GM12878 (cell line): Measurements from ENCODE around the gene RPAP3. TPM values are rescaled to one million over a fixed set of nuclear protein-coding genes. Genes with fewer than 3 reads are reported as not detected.
A peak's percentile ranks its signal among the peaks of the same experiment; 100 is the strongest.

Source experiments
- CHD1 ChIP-seq: IDR thresholded peaks from 2 replicates; pipeline ENCODE4 v1.6.1; 2012; ENCODE audit warnings: low read depth, low read length, improper control_type of control experiment
- EP300 ChIP-seq, 2 experiments: fragments of 150-350 bp in 1 of 2; IDR thresholded peaks; 2 replicates each; pipeline ENCODE4 v1.6.1; 2011 to 2012; ENCODE audit warnings: low read depth in 2 of 2, low read length in 2 of 2, borderline replicate concordance in 1 of 2, improper control_type of control experiment in 1 of 2, inconsistent platforms in 1 of 2; ENCODE audit not compliant: control insufficient read depth in 1 of 2
- EZH2 ChIP-seq: IDR thresholded peaks from 2 replicates; pipeline ENCODE4 v1.6.1; 2012; ENCODE audit warnings: low read depth, mild to moderate bottlenecking, control low read depth, inconsistent platforms, low read length, borderline replicate concordance; ENCODE audit not compliant: control insufficient read depth
- HDAC6 ChIP-seq: fragments of 200-600 bp; sonication (generic); IDR thresholded peaks from one replicate; pipeline ENCODE4 v1.8.0; 2017; ENCODE audit warnings: antibody characterized with exemption; ENCODE audit not compliant: unreplicated experiment
- HDGF ChIP-seq: fragments of 450-650 bp; IDR thresholded peaks from 2 replicates; pipeline ENCODE4 v1.6.1; 2016; ENCODE audit warnings: antibody characterized with exemption
- PAX5 ChIP-seq: IDR thresholded peaks from 2 replicates; pipeline ENCODE4 v1.6.1; 2011; ENCODE audit warnings: low read depth, low read length, borderline replicate concordance
- RBBP5 ChIP-seq: fragments of 200-600 bp; sonication (generic); conservative IDR thresholded peaks from 2 replicates; pipeline ENCODE4 v1.6.1; 2016
- SIX5 ChIP-seq: IDR thresholded peaks from 2 replicates; pipeline ENCODE4 v1.6.1; 2011; ENCODE audit warnings: mild to moderate bottlenecking, low read depth, low read length, moderate library complexity; ENCODE audit not compliant: severe bottlenecking
- TCF3 ChIP-seq: IDR thresholded peaks from 2 replicates; pipeline ENCODE4 v1.6.1; 2012; ENCODE audit warnings: low read depth, mild to moderate bottlenecking, low read length, borderline replicate concordance; ENCODE audit not compliant: insufficient read depth
- ZNF384 ChIP-seq: IDR thresholded peaks from 2 replicates; pipeline ENCODE4 v1.6.1; 2012; ENCODE audit warnings: low read depth, mild to moderate bottlenecking, low read length, improper control_type of control experiment, borderline replicate concordance
- ZZZ3 ChIP-seq: IDR thresholded peaks from 2 replicates; pipeline ENCODE4 v1.6.1; 2011; ENCODE audit warnings: low read depth; ENCODE audit not compliant: control insufficient read depth, insufficient read length
- polyA plus RNA-seq, 11 experiments: library from polyadenylated mRNA; depleted of rRNA in 4 of 11; unstranded in 6 of 11; stranded (reverse) in 5 of 11; fragments of >200 nt; fragmentation: Nextera tagmentation in 4 of 11; fragmentation: Illumina TruSeq in 1 of 11; extraction: Ambion mirVana in 4 of 11; extraction: Trizol in 1 of 11; gene quantifications; 1 replicate in 1 of 11; 2 replicates in 10 of 11; pipeline versions ENCODE4 v1.2.1 to v1.2.3, GENCODE V29; 2011 to 2016; ENCODE audit warnings: inconsistent platforms in 2 of 11, missing spikeins in 2 of 11, low read depth in 1 of 11
- total RNA-seq, 4 experiments: library from RNA; depleted of rRNA in 3 of 4; stranded (reverse); fragments of >200 nt in 3 of 4; fragmentation: Illumina TruSeq in 1 of 4; extraction: Trizol in 1 of 4; gene quantifications; 2 replicates each; pipeline versions ENCODE4 v1.2.1 to v1.2.3, GENCODE V29; 2013 to 2021
- TF ChIP-seq, protein P1 (sequence below): fragments of 450-650 bp; IDR thresholded peaks from 2 replicates; pipeline ENCODE4 v1.6.1; 2017; ENCODE audit warnings: mild to moderate bottlenecking, moderate library complexity
- TF ChIP-seq, protein P2 (sequence below): fragments of 450-650 bp; IDR thresholded peaks from 2 replicates; pipeline ENCODE4 v1.6.1; 2014; ENCODE audit warnings: mild to moderate bottlenecking
- TF ChIP-seq, protein P3 (sequence below): fragments of 150-350 bp; IDR thresholded peaks from 2 replicates; pipeline ENCODE4 v1.6.1; 2014; ENCODE audit warnings: mild to moderate bottlenecking, low read depth, low read length
- TF ChIP-seq, protein P4 (sequence below): IDR thresholded peaks from 2 replicates; pipeline ENCODE4 v1.6.1; 2011; ENCODE audit warnings: low read depth, mild to moderate bottlenecking, low read length, moderate library complexity, borderline replicate concordance; ENCODE audit errors: extremely low read depth
- TF ChIP-seq, protein P5 (sequence below): fragments of 150-350 bp; IDR thresholded peaks from 2 replicates; pipeline ENCODE4 v1.6.1; 2016; ENCODE audit warnings: low read depth, low read length

The RPAP3 gene
- total and polyA plus RNA-seq, 10 of the 15 experiments (the other 5 are each of a cell fraction or from before 2014, with no cell fraction given): 14.1 to 50.6 (median 28.4) TPM

DNA sequence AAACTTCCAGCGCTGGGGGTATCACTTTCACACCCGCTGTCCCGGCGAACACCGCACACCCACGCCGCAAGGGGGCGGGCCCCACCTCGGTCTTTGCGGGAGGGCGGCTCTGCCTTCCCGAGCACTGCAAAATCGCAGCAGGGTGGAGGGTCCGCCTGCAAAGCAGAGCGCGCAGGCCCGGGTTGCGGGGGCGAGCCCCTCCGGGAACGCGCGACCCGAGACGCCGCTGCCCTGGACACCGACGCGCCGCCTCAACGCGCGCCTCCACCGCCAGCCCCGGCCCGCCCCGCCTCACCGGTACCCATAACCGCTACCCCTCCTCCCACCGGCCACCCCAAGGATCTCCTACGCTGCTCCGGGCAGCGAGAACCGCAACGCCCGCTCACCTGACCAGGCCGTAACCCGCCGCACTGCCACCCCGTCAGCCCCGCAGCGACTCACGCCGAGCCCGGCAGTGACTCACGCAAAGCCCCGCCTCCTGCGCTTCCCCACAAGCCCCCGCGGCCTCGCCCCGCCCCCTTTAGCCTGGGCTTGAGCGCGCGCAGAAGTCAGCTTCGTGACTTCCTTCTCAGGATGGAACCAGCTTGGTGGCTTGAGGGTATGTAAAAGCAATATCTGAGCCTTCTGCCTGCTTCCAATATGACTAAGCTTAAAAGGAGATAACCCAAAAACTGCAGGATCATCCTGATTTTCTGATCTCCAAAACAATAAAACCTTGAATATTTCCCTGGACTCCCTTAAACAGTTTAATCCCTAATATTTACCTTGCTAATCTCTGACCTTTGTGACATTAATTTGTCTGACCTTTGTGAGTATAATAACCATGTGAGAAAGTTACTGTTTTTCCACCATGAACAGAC is at the start of gene RPAP3 (continued):
- no peak for TF ChIP-seq ZNF384
- no peak for TF ChIP-seq SIX5
- TF ChIP-seq, protein P1, sequence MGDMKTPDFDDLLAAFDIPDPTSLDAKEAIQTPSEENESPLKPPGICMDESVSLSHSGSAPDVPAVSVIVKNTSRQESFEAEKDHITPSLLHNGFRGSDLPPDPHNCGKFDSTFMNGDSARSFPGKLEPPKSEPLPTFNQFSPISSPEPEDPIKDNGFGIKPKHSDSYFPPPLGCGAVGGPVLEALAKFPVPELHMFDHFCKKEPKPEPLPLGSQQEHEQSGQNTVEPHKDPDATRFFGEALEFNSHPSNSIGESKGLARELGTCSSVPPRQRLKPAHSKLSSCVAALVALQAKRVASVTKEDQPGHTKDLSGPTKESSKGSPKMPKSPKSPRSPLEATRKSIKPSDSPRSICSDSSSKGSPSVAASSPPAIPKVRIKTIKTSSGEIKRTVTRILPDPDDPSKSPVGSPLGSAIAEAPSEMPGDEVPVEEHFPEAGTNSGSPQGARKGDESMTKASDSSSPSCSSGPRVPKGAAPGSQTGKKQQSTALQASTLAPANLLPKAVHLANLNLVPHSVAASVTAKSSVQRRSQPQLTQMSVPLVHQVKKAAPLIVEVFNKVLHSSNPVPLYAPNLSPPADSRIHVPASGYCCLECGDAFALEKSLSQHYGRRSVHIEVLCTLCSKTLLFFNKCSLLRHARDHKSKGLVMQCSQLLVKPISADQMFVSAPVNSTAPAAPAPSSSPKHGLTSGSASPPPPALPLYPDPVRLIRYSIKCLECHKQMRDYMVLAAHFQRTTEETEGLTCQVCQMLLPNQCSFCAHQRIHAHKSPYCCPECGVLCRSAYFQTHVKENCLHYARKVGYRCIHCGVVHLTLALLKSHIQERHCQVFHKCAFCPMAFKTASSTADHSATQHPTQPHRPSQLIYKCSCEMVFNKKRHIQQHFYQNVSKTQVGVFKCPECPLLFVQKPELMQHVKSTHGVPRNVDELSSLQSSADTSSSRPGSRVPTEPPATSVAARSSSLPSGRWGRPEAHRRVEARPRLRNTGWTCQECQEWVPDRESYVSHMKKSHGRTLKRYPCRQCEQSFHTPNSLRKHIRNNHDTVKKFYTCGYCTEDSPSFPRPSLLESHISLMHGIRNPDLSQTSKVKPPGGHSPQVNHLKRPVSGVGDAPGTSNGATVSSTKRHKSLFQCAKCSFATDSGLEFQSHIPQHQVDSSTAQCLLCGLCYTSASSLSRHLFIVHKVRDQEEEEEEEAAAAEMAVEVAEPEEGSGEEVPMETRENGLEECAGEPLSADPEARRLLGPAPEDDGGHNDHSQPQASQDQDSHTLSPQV: no peak
- TF ChIP-seq EZH2: no peak
- TF ChIP-seq CHD1: no peak
- TF ChIP-seq HDAC6: no peak
- TF ChIP-seq TCF3: 0 out of 2 replicates have a peak, but pooled peaks have one; percentile 12
- TF ChIP-seq RBBP5: no peak
- no peak for TF ChIP-seq EP300 (IDR thresholded peaks at IDR 0.05; ENCODE audit: borderline replicate concordance in 1 of 2, control insufficient read depth in 1 of 2, low read depth in 2 of 2, low read length in 2 of 2)
- TF ChIP-seq ZZZ3: no peak
- TF ChIP-seq HDGF: peak; percentile 87; the same call in 1 of the 2 replicates
- no peak for TF ChIP-seq PAX5
- TF ChIP-seq, protein P2, sequence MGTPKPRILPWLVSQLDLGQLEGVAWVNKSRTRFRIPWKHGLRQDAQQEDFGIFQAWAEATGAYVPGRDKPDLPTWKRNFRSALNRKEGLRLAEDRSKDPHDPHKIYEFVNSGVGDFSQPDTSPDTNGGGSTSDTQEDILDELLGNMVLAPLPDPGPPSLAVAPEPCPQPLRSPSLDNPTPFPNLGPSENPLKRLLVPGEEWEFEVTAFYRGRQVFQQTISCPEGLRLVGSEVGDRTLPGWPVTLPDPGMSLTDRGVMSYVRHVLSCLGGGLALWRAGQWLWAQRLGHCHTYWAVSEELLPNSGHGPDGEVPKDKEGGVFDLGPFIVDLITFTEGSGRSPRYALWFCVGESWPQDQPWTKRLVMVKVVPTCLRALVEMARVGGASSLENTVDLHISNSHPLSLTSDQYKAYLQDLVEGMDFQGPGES: no peak
- TF ChIP-seq, protein P3, sequence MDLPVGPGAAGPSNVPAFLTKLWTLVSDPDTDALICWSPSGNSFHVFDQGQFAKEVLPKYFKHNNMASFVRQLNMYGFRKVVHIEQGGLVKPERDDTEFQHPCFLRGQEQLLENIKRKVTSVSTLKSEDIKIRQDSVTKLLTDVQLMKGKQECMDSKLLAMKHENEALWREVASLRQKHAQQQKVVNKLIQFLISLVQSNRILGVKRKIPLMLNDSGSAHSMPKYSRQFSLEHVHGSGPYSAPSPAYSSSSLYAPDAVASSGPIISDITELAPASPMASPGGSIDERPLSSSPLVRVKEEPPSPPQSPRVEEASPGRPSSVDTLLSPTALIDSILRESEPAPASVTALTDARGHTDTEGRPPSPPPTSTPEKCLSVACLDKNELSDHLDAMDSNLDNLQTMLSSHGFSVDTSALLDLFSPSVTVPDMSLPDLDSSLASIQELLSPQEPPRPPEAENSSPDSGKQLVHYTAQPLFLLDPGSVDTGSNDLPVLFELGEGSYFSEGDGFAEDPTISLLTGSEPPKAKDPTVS: no peak
- TF ChIP-seq, protein P4, sequence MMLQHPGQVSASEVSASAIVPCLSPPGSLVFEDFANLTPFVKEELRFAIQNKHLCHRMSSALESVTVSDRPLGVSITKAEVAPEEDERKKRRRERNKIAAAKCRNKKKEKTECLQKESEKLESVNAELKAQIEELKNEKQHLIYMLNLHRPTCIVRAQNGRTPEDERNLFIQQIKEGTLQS: no peak
- TF ChIP-seq, protein P5, sequence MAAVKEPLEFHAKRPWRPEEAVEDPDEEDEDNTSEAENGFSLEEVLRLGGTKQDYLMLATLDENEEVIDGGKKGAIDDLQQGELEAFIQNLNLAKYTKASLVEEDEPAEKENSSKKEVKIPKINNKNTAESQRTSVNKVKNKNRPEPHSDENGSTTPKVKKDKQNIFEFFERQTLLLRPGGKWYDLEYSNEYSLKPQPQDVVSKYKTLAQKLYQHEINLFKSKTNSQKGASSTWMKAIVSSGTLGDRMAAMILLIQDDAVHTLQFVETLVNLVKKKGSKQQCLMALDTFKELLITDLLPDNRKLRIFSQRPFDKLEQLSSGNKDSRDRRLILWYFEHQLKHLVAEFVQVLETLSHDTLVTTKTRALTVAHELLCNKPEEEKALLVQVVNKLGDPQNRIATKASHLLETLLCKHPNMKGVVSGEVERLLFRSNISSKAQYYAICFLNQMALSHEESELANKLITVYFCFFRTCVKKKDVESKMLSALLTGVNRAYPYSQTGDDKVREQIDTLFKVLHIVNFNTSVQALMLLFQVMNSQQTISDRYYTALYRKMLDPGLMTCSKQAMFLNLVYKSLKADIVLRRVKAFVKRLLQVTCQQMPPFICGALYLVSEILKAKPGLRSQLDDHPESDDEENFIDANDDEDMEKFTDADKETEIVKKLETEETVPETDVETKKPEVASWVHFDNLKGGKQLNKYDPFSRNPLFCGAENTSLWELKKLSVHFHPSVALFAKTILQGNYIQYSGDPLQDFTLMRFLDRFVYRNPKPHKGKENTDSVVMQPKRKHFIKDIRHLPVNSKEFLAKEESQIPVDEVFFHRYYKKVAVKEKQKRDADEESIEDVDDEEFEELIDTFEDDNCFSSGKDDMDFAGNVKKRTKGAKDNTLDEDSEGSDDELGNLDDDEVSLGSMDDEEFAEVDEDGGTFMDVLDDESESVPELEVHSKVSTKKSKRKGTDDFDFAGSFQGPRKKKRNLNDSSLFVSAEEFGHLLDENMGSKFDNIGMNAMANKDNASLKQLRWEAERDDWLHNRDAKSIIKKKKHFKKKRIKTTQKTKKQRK: no peak
